Tibial nerve (tissue), 4 donors: Measurements from ENCODE around the gene GPC3. TPM values are rescaled to one million over a fixed set of nuclear protein-coding genes. Genes with fewer than 3 reads are reported as not detected.

Experiments used
- DNase-seq, 2 donors: peaks; one replicate each; pipeline ENCODE4 v3.0.0-alpha.2; 2019; ENCODE audit warnings: low spot score in 2 of 2
- H3K27ac ChIP-seq, 4 donors: fragments of 200-600 bp; sonication (generic) in 3 of 4; one replicate each; pipeline ENCODE4 v1.5.1; 2017 to 2019; ENCODE audit warnings: mild to moderate bottlenecking in 1 of 4
- H3K27me3 ChIP-seq, 2 donors: fragments of 200-600 bp; sonication (generic) in 1 of 2; one replicate each; pipeline versions ENCODE4 v1.5.1 to v1.6.0; 2017 to 2019
- H3K36me3 ChIP-seq, 3 donors: fragments of 200-600 bp; sonication (generic); one replicate each; pipeline ENCODE4 v1.5.1; 2018 to 2019
- H3K4me1 ChIP-seq, 4 donors: fragments of 200-600 bp; sonication (generic) in 3 of 4; one replicate each; pipeline ENCODE4 v1.5.1; 2017 to 2019
- H3K4me3 ChIP-seq, 4 donors: fragments of 200-600 bp; sonication (generic) in 3 of 4; one replicate each; pipeline ENCODE4 v1.5.1; 2017 to 2019; ENCODE audit warnings: mild to moderate bottlenecking in 1 of 4, moderate library complexity in 1 of 4
- H3K9me3 ChIP-seq, 4 donors: fragments of 200-600 bp; sonication (generic) in 3 of 4; one replicate each; pipeline ENCODE4 v1.5.1; 2017 to 2019
- CTCF ChIP-seq, 5 experiments: fragments of 200-600 bp in 3 of 5; fragments of 450-650 bp in 2 of 5; sonication (generic) in 3 of 5; IDR thresholded peaks; one replicate each; pipeline ENCODE4 v1.5.1; 2016 to 2019; ENCODE audit warnings: antibody characterized with exemption in 5 of 5, mild to moderate bottlenecking in 3 of 5, moderate library complexity in 2 of 5
- EP300 ChIP-seq, 2 donors: sonication (generic); formaldehyde crosslinking; IDR thresholded peaks; one replicate each; pipeline ENCODE4 v1.6.1; 2017; ENCODE audit warnings: antibody characterized with exemption in 2 of 2, mild to moderate bottlenecking in 1 of 2
- POLR2A ChIP-seq, 2 donors: fragments of 450-650 bp; IDR thresholded peaks; one replicate each; pipeline ENCODE4 v1.6.1; 2017; ENCODE audit warnings: antibody characterized with exemption in 2 of 2, mild to moderate bottlenecking in 2 of 2, moderate library complexity in 2 of 2
- WGBS, 2 donors: methylation state at CpG; one replicate each; pipeline ENCODE4 v1.1.5; 2018; 5-methylcytosine and 5-hydroxymethylcytosine counted together
- total RNA-seq, 4 donors: library from RNA; depleted of rRNA; stranded (reverse); fragments of >200 nt; gene quantifications; one replicate each; pipeline ENCODE4 v1.1.0, GENCODE V29; 2016

The GPC3 gene
- total RNA-seq, 4 donors from 2014 or later: 60.5 to 116 (median 72.8) TPM

DNA sequence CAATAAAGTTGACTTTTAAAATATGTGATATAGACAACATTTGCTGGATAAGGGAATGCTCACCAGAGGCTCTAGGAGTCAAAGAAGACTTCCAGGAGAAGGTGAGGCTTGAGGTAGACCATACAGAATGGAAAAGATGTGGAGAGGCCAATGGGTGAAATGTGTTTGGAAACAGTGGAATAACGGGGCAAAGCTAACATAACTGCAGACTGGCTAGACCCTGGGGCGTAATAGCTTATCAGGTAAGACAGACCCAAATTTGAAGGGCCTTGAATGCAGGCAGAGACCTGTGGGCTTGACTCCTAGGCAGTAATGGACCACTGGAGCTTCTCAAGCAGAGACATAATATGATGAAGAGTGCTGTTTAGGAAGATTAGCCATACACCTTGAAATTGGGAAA, 25.4 kb downstream of the GPC3 start:
- TF ChIP-seq POLR2A (IDR thresholded peaks at IDR 0.05) (no peak), EP300 (IDR thresholded peaks at IDR 0.05) (no peak), CTCF (IDR thresholded peaks at IDR 0.05) (no peak)
- WGBS, 2 donors: 81 to 90% methylated on average over 2 of the region's 2 CpGs
- H3K4me3 ChIP-seq: no peak overlapping the region

DNA sequence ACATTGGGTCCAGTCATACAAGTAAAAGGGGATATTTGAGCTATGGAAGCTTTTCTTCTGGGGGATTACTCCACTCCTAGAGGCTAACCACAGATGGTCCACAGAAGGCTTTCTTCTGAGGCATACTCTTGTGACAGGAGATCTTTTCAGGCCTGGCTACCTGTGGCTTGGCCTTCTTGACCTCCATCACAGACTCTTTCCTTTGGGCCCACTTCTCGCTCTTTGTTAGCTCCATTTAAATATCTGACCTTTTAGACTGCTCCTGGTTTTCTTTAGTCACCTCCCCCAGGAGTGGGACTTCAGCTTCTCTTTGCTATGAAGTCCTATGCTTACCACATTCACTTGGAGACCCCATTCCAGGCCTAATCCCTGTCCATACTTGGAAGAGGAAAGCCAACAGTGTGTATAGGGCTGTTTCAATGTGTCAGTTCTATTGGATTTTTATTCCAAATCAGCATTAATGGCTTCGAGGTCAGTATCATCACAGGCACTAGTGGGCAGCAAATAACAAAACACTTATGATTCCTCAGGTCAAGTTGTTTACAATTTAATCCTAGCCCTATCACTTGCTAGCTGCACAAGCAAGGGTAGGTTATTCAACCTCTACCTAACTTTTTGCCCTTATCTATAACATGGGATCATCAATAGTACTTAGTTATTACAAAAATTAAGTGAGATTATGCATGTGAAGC, 26.3 kb downstream of the GPC3 start:
- Histone ChIP-seq H3K27me3 (peaks cover 0 to 9% of the 10 kb centered on the region in 2 donors), H3K4me3 (no peak overlapping the region), H3K27ac (no peak overlapping the region), H3K4me1 (no peaks in the 10 kb centered on the region), H3K9me3 (no peaks in the 10 kb centered on the region), H3K36me3 (no peaks in the 10 kb centered on the region)
- no peak for DNase-seq
- TF ChIP-seq POLR2A (IDR thresholded peaks at IDR 0.05) (no peak), CTCF (IDR thresholded peaks at IDR 0.05) (peak in 2 of 5 experiments; percentile 8 to 21)
- WGBS, 2 donors: 64 to 68% methylated on average over 2 of the region's 2 CpGs

More for the DNA sequence above, 25.4 kb downstream of the GPC3 start:
- no peaks in the 10 kb centered on the region for H3K36me3 ChIP-seq
- peaks cover 0 to 7% of the 10 kb centered on the region in 2 donors for H3K27me3 ChIP-seq
- H3K27ac ChIP-seq: no peak overlapping the region
- H3K4me1 ChIP-seq: no peaks in the 10 kb centered on the region
- H3K9me3 ChIP-seq: no peaks in the 10 kb centered on the region
- DNase-seq: no peak

DNA sequence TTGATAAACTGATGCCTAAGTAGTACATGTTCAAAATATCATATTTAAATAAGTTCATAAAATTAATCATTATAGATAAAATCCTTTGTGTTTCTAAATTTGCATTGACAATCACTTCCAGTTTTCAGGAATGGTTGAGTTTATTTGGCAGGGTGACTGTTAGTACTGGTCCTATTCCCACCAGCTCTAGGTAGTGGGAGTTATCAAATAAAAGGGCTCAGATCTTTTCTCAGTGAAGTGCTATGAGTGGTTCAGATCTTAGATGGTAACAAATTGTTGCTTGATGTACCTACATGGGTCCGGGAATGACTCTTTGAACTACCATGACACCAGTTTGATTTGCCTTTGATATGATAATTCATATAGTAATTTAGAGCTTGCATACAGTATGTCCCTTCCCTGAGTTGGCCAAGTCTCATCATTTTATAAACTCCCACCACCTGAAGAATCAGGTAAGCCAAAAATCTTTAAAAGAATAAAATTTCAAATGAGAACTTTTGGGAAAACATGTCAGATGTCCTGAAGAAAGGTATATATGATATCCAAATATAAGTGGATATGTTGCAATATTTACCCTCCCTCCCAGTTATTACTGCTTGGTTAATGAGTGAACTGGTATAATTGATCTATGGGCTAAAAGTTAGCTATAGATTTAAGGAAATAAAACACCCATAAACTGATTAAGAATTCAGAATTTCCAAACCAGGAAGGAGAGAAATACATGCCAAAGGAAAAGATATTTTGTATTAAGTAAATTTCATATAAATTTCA, 28.6 kb downstream of the GPC3 start:
- H3K4me3 ChIP-seq: no peak overlapping the region
- no peaks in the 10 kb centered on the region for H3K36me3 ChIP-seq
- TF ChIP-seq CTCF (IDR thresholded peaks at IDR 0.05) (no peak), EP300 (IDR thresholded peaks at IDR 0.05) (no peak), POLR2A (IDR thresholded peaks at IDR 0.05) (no peak)
- H3K27me3 ChIP-seq: peaks cover 0 to 11% of the 10 kb centered on the region in 2 donors
- H3K9me3 ChIP-seq: no peaks in the 10 kb centered on the region
- no peak for DNase-seq
- H3K27ac ChIP-seq: no peak overlapping the region
- WGBS, 2 donors: 84 to 90% methylated on average over 1 of the region's 1 CpG
- H3K4me1 ChIP-seq: no peaks in the 10 kb centered on the region

- WGBS, 2 donors: 76 to 96% methylated on average over 4 of the region's 4 CpGs
- H3K27me3 ChIP-seq: peaks cover 0 to 13% of the 10 kb centered on the region in 2 donors
- TF ChIP-seq POLR2A (IDR thresholded peaks at IDR 0.05) (no peak), CTCF (IDR thresholded peaks at IDR 0.05) (no peak)
- no peaks in the 10 kb centered on the region for H3K9me3 ChIP-seq
- no peak overlapping the region for H3K4me3 ChIP-seq
- no peak for DNase-seq
- no peaks in the 10 kb centered on the region for H3K36me3 ChIP-seq
- no peak overlapping the region for H3K27ac ChIP-seq
- no peaks in the 10 kb centered on the region for H3K4me1 ChIP-seq
Measured at GRCh38 chrX:133953785-133954355, 31.5 kb downstream of the GPC3 start.

DNA sequence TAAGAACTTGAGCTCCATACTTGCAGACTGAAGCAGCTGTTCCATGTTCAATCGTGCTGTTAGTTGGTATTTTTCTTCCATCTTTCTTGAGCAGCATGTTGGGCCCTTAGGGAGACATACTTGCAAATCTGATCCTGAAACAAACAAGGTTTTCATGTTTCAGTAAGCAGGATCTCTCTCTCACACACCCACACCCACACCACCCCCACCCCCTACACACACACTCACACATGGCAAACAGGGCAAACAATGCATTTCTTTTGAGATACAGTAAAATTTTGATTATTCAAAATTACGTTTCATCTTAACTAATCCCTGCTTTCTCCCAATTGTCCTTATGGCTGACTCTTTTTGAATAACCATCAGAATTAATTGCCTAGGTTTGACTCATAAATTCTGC, 32.3 kb downstream of the GPC3 start:
- Histone ChIP-seq H3K36me3 (no peaks in the 10 kb centered on the region), H3K27ac (no peak overlapping the region), H3K4me3 (no peak overlapping the region), H3K4me1 (no peaks in the 10 kb centered on the region), H3K27me3 (peaks cover 0 to 19% of the 10 kb centered on the region in 2 donors), H3K9me3 (no peaks in the 10 kb centered on the region)
- DNase-seq: no peak
- 47 to 57% methylated on average over 2 of the region's 2 CpGs for WGBS, 2 donors
- TF ChIP-seq EP300 (IDR thresholded peaks at IDR 0.05) (no peak), POLR2A (IDR thresholded peaks at IDR 0.05) (no peak), CTCF (IDR thresholded peaks at IDR 0.05) (no peak)
